IMR-90 (cell line): ENCODE data around the gene BRINP1. TPM values are rescaled to one million over a fixed set of nuclear protein-coding genes. Genes with fewer than 3 reads are reported as not detected.

ENCODE experiments used
- ATAC-seq: fragments of 200-7000 bp; cut with Tn5 transposase; 2 replicates; pipeline ENCODE4 v1.9.1; 2020; ENCODE audit warnings: low read depth, mild to moderate bottlenecking, moderate library complexity
- BruUV-seq: library from RNA; stranded (reverse); fragments of 400-500 nt; replicated peaks from 2 replicates; lab custom pipeline; 2021; lab: Mats Ljungman, UMichigan
- CTCF ChIA-PET: fragments of 300-600 bp; formaldehyde crosslinking; extraction: SDS; loops from one replicate; lab custom pipeline; 2021; ENCODE audit warnings: antibody characterized with exemption; lab: Yijun Ruan, JAX
- POLR2A ChIA-PET: fragments of 300-600 bp; sonication (Branson Sonifier 250); formaldehyde crosslinking; loops from one replicate; lab custom pipeline; 2022; ENCODE audit warnings: antibody characterized with exemption; ENCODE audit not compliant: unreplicated experiment; lab: Charles Lee
- DNase-seq: peaks from one replicate; pipeline ENCODE4 v3.0.0; 2013
- H2AFZ ChIP-seq: replicated peaks from 2 replicates; pipeline ENCODE3; 2013; ENCODE audit warnings: low read length, mild to moderate bottlenecking; ENCODE audit not compliant: poor library complexity
- H2AK5ac ChIP-seq: 2 replicates; pipeline ENCODE4 v1.6.1; 2013; ENCODE audit warnings: low read depth, low read length, inconsistent platforms
- H2AK9ac ChIP-seq: replicated peaks from 2 replicates; pipeline ENCODE3; 2013; ENCODE audit warnings: mild to moderate bottlenecking, low read depth, low read length, moderate library complexity; ENCODE audit not compliant: poor library complexity
- H2BK120ac ChIP-seq: 2 replicates; pipeline ENCODE4 v1.6.1; 2013; ENCODE audit warnings: low read depth, low read length, inconsistent platforms
- H2BK15ac ChIP-seq: 3 replicates; pipeline ENCODE4 v1.6.1; 2013; ENCODE audit warnings: low read depth, low read length, inconsistent platforms
- H2BK20ac ChIP-seq: 2 replicates; pipeline ENCODE4 v1.6.1; 2013; ENCODE audit warnings: low read depth, mild to moderate bottlenecking, inconsistent platforms, low read length, moderate library complexity
- H2BK5ac ChIP-seq: 2 replicates; pipeline ENCODE4 v1.6.1; 2013; ENCODE audit warnings: mild to moderate bottlenecking, low read depth, low read length, inconsistent platforms; ENCODE audit not compliant: poor library complexity, severe bottlenecking
- H3K14ac ChIP-seq: replicated peaks from 2 replicates; pipeline ENCODE4 v1.6.1; 2013; ENCODE audit warnings: low read depth, low read length, inconsistent platforms
- H3K18ac ChIP-seq: 2 replicates; pipeline ENCODE4 v1.6.1; 2013; ENCODE audit warnings: low read depth, low read length, control low read depth
- H3K23ac ChIP-seq: 2 replicates; pipeline ENCODE4 v1.6.1; 2013; ENCODE audit warnings: low read depth, low read length, inconsistent platforms
- H3K27ac ChIP-seq: 2 replicates; pipeline ENCODE4 v1.5.1; 2013; ENCODE audit warnings: mild to moderate bottlenecking, control low read depth, low read length; ENCODE audit not compliant: insufficient read depth
- H3K27me3 ChIP-seq: 2 replicates; pipeline ENCODE4 v1.6.1; 2013; ENCODE audit warnings: low read length; ENCODE audit not compliant: control insufficient read depth, insufficient read depth
- H3K36me3 ChIP-seq: 2 replicates; pipeline ENCODE4 v1.6.1; 2013; ENCODE audit warnings: low read length, mixed read lengths; ENCODE audit not compliant: control insufficient read depth, insufficient read depth
- H3K4ac ChIP-seq: 2 replicates; pipeline ENCODE4 v1.6.1; 2013; ENCODE audit warnings: low read depth, low read length, inconsistent platforms
- H3K4me1 ChIP-seq: 2 replicates; pipeline ENCODE4 v1.6.1; 2013; ENCODE audit warnings: low read length, mixed read lengths; ENCODE audit not compliant: control insufficient read depth, insufficient read depth
- H3K4me2 ChIP-seq: 2 replicates; pipeline ENCODE4 v1.6.1; 2013; ENCODE audit warnings: low read depth, mild to moderate bottlenecking, control low read depth, low read length, moderate library complexity
- H3K4me3 ChIP-seq: 2 replicates; pipeline ENCODE4 v1.5.1; 2013; ENCODE audit warnings: low read depth, mild to moderate bottlenecking, control low read depth, low read length, moderate library complexity; ENCODE audit not compliant: insufficient read depth
- H3K56ac ChIP-seq: 2 replicates; pipeline ENCODE4 v1.6.1; 2013; ENCODE audit warnings: low read length, inconsistent platforms; ENCODE audit not compliant: insufficient read depth; ENCODE audit errors: extremely low read depth
- H3K79me1 ChIP-seq, 2 experiments: 2 replicates each; pipeline ENCODE4 v1.6.1; 2013; ENCODE audit warnings: low read length in 2 of 2, inconsistent platforms in 1 of 2, low read depth in 1 of 2
- H3K9ac ChIP-seq: 2 replicates; pipeline ENCODE4 v1.6.1; 2013; ENCODE audit warnings: low read depth, low read length, control low read depth
- H3K9me1 ChIP-seq: 2 replicates; pipeline ENCODE4 v1.6.1; 2013; ENCODE audit warnings: low read length, inconsistent platforms; ENCODE audit not compliant: insufficient read depth
- H3K9me3 ChIP-seq: 2 replicates; pipeline ENCODE4 v1.6.1; 2013; ENCODE audit warnings: low read length; ENCODE audit not compliant: control insufficient read depth, insufficient read depth
- H4K20me1 ChIP-seq: 2 replicates; pipeline ENCODE4 v1.6.1; 2013; ENCODE audit warnings: low read length, inconsistent platforms; ENCODE audit not compliant: insufficient read depth
- H4K5ac ChIP-seq: 2 replicates; pipeline ENCODE4 v1.6.1; 2013; ENCODE audit warnings: mild to moderate bottlenecking, low read depth, low read length, control low read depth
- H4K8ac ChIP-seq, 2 experiments: 2 replicates each; pipeline ENCODE4 v1.6.1; 2013; ENCODE audit warnings: low read depth in 2 of 2, low read length in 2 of 2, control low read depth in 1 of 2, inconsistent platforms in 1 of 2
- H4K91ac ChIP-seq: 2 replicates; pipeline ENCODE4 v1.6.1; 2013; ENCODE audit warnings: low read depth, low read length, inconsistent platforms; ENCODE audit not compliant: insufficient read depth
- BHLHE40 ChIP-seq: fragments of 150-350 bp; IDR thresholded peaks from 2 replicates; pipeline ENCODE4 v1.6.1; 2016; ENCODE audit warnings: mild to moderate bottlenecking, low read depth, low read length
- CEBPB ChIP-seq: IDR thresholded peaks from 2 replicates; pipeline ENCODE4 v1.6.1; 2012; ENCODE audit warnings: low read depth, low read length, improper control_type of control experiment
- FOS ChIP-seq: fragments of 150-350 bp; IDR thresholded peaks from 2 replicates; pipeline ENCODE4 v1.6.1; 2016; ENCODE audit warnings: low read depth, low read length
- MAFK ChIP-seq: IDR thresholded peaks from 2 replicates; pipeline ENCODE4 v1.6.1; 2012; ENCODE audit warnings: low read depth, low read length, improper control_type of control experiment
- MXI1 ChIP-seq: IDR thresholded peaks from 2 replicates; pipeline ENCODE4 v1.6.1; 2012; ENCODE audit warnings: low read depth, mild to moderate bottlenecking, low read length, moderate library complexity, borderline replicate concordance
- POLR2A ChIP-seq: IDR thresholded peaks from 2 replicates; pipeline ENCODE4 v1.6.1; 2012; ENCODE audit warnings: mild to moderate bottlenecking, low read depth, low read length
- SMC3 ChIP-seq: fragments of 150-350 bp; IDR thresholded peaks from 2 replicates; pipeline ENCODE4 v1.6.1; 2016; ENCODE audit warnings: low read depth, mild to moderate bottlenecking, antibody characterized with exemption, low read length, moderate library complexity
- WGBS, 2 experiments: methylation state at CpG; one replicate each; pipeline versions ENCODE4 v1.1.5 to v1.1.7; 2013; ENCODE audit warnings: missing lambda C conversion rate in 2 of 2; ENCODE audit not compliant: insufficient read length in 1 of 2; ENCODE audit errors: extremely low coverage in 2 of 2; 5-methylcytosine and 5-hydroxymethylcytosine counted together
- dilution Hi-C: fragments of 300-500 bp; cut with HindIII; formaldehyde crosslinking; loops from one replicate; pipeline ENCODE4 v1.14.3; 2018; ENCODE audit warnings: low sequenced_read_pairs; ENCODE audit not compliant: unreplicated experiment
- in situ Hi-C: fragments of 300-500 bp; cut with MboI; formaldehyde crosslinking; loops from 3 replicates; pipeline ENCODE4 v1.14.3; 2019; ENCODE audit warnings: low sequenced_read_pairs, inconsistent platforms, mixed read lengths
- intact Hi-C: fragments of 100-400 bp; cut with micrococcal nuclease; formaldehyde crosslinking; loops from 2 replicates; pipeline ENCODE4 v1.10.0; 2022
- polyA plus RNA-seq, 3 experiments: library from polyadenylated mRNA; depleted of rRNA; stranded (reverse); fragments of >200 nt; gene quantifications; 2 replicates each; pipeline ENCODE4 v1.2.3, GENCODE V29; 2012; ENCODE audit warnings: low replicate concordance in 1 of 3
- total RNA-seq: library from RNA; depleted of rRNA; stranded (reverse); fragments of >200 nt; gene quantifications from 2 replicates; pipeline ENCODE4 v1.2.3, GENCODE V29; 2012
- TF ChIP-seq, protein P1 (sequence below): fragments of 150-350 bp; IDR thresholded peaks from 2 replicates; pipeline ENCODE4 v1.6.1; 2017; ENCODE audit warnings: mild to moderate bottlenecking, antibody characterized with exemption, low read length, low read depth
- TF ChIP-seq, protein P2 (sequence below): conservative IDR thresholded peaks from 2 replicates; pipeline ENCODE4 v1.5.1; 2012; ENCODE audit warnings: mild to moderate bottlenecking, low read depth, low read length, improper control_type of control experiment
- TF ChIP-seq, protein P3 (sequence below): fragments of 150-350 bp; IDR thresholded peaks from 2 replicates; pipeline ENCODE4 v1.6.1; 2016; ENCODE audit warnings: low read depth, mild to moderate bottlenecking, low read length, moderate library complexity, borderline replicate concordance

BRINP1 gene
- total and polyA plus RNA-seq, 2 of the 4 experiments (the other 2 are of a cell fraction), result under 0.01 TPM; not detected in 1

DNA sequence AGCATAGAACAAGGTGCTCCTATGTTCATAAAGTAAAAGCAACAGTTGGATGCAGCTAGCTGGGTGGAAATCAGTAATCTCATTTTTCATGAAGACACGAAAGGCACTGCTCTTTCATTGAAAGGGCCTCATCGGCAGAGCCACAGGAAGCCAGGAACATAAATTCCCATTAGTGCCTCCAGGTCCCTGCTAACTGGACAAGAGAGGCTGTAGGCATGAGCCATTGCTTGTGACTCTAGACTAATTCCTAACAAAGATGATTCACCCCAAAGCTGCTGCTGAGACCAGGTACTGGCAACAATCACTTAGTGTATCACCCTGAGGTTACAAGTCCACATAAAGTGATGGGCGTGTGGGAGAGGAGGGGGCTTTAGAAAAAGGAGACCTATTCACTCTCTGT lies 141.8 kb downstream of the BRINP1 start:
- CTCF ChIA-PET, result no interaction called here
- in situ Hi-C loops, result no loop called here

More for the DNA sequence above, 141.8 kb downstream of the BRINP1 start:
- Histone ChIP-seq H2BK5ac (no peak overlapping the region), H3K79me1 (no peaks in the 10 kb centered on the region), H2BK20ac (no peak overlapping the region), H3K4me3 (no peak overlapping the region), H3K9me1 (no peaks in the 10 kb centered on the region), H3K9ac (no peak overlapping the region), H2AK9ac (no peak overlapping the region), H3K9me3 (peaks cover 8% of the 10 kb centered on the region), H3K4ac (no peak overlapping the region), H3K14ac (no peak overlapping the region), H2BK120ac (no peak overlapping the region), H3K36me3 (no peaks in the 10 kb centered on the region), H3K27me3 (no peaks in the 10 kb centered on the region), H3K4me2 (no peak overlapping the region), H3K23ac (no peak overlapping the region), H4K5ac (no peak overlapping the region), H4K91ac (no peak overlapping the region), H3K4me1 (no peaks in the 10 kb centered on the region), H3K18ac (no peak overlapping the region), H3K56ac (no peak overlapping the region), H3K27ac (no peak overlapping the region), H4K8ac (no peak overlapping the region), H4K20me1 (no peaks in the 10 kb centered on the region), H2BK15ac (no peak overlapping the region), H2AK5ac (no peak overlapping the region), H2AFZ (no peak overlapping the region)
- POLR2A ChIA-PET, result no interaction called here
- WGBS, 2 experiments, result no CpG with 5 or more reads among the region's 3 CpGs
- ATAC-seq (no peak), DNase-seq (no peak)
- BruUV-seq, result no TSS peak
- dilution Hi-C loops, result no loop called here
- intact Hi-C loops, result no loop called here
- no peak for TF ChIP-seq MAFK
- TF ChIP-seq FOS, result no peak
- no peak for TF ChIP-seq POLR2A
- TF ChIP-seq, protein P1, sequence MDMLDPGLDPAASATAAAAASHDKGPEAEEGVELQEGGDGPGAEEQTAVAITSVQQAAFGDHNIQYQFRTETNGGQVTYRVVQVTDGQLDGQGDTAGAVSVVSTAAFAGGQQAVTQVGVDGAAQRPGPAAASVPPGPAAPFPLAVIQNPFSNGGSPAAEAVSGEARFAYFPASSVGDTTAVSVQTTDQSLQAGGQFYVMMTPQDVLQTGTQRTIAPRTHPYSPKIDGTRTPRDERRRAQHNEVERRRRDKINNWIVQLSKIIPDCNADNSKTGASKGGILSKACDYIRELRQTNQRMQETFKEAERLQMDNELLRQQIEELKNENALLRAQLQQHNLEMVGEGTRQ, result no peak
- no peak for TF ChIP-seq SMC3
- TF ChIP-seq, protein P2, sequence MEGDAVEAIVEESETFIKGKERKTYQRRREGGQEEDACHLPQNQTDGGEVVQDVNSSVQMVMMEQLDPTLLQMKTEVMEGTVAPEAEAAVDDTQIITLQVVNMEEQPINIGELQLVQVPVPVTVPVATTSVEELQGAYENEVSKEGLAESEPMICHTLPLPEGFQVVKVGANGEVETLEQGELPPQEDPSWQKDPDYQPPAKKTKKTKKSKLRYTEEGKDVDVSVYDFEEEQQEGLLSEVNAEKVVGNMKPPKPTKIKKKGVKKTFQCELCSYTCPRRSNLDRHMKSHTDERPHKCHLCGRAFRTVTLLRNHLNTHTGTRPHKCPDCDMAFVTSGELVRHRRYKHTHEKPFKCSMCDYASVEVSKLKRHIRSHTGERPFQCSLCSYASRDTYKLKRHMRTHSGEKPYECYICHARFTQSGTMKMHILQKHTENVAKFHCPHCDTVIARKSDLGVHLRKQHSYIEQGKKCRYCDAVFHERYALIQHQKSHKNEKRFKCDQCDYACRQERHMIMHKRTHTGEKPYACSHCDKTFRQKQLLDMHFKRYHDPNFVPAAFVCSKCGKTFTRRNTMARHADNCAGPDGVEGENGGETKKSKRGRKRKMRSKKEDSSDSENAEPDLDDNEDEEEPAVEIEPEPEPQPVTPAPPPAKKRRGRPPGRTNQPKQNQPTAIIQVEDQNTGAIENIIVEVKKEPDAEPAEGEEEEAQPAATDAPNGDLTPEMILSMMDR, result no peak
- TF ChIP-seq MXI1, result no peak
- no peak for TF ChIP-seq BHLHE40
- no peak for TF ChIP-seq CEBPB
- TF ChIP-seq, protein P3, sequence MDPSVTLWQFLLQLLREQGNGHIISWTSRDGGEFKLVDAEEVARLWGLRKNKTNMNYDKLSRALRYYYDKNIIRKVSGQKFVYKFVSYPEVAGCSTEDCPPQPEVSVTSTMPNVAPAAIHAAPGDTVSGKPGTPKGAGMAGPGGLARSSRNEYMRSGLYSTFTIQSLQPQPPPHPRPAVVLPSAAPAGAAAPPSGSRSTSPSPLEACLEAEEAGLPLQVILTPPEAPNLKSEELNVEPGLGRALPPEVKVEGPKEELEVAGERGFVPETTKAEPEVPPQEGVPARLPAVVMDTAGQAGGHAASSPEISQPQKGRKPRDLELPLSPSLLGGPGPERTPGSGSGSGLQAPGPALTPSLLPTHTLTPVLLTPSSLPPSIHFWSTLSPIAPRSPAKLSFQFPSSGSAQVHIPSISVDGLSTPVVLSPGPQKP, result no peak
